ENCODE measurements around the gene ZBP1. TPM values are rescaled to one million over a fixed set of nuclear protein-coding genes. Genes with fewer than 3 reads are reported as not detected.
A peak's percentile ranks its signal among the peaks of the same experiment; 100 is the strongest.

The ZBP1 gene
- total RNA-seq, 1 donor from 2014 or later, result not detected

- DNase-seq, result no peak
- intact Hi-C loops (cut with DNase I), result no loop called here
- ATAC-seq (ENCODE audit: poor library complexity), result no peak
These were observed 3.9 kb upstream of the ZBP1 start for GRCh38 chr20:57624124-57624523.

GRCh38 chr20:57622579-57623381 is 2.6 kb upstream of the ZBP1 start:
- intact Hi-C loops (cut with DNase I), result no loop called here
- DNase-seq (peak; percentile 69), ATAC-seq (ENCODE audit: poor library complexity) (peak; percentile 57)

- DNase-seq (no peak), ATAC-seq (ENCODE audit: poor library complexity) (no peak)
- intact Hi-C loops (cut with DNase I), result no loop called here
These were observed 2.0 kb upstream of the ZBP1 start for GRCh38 chr20:57622201-57622570.

GRCh38 chr20:57621421-57622200 is 1.4 kb upstream of the ZBP1 start:
- ATAC-seq (ENCODE audit: poor library complexity) (no peak), DNase-seq (no peak)
- intact Hi-C loops (cut with DNase I), result no loop called here

- ATAC-seq (ENCODE audit: poor library complexity) (no peak), DNase-seq (no peak)
- intact Hi-C loops (cut with DNase I), result no loop called here
These were observed 773 bp upstream of the ZBP1 start for GRCh38 chr20:57620999-57621398.

GRCh38 chr20:57619051-57619831 is 985 bp downstream of the ZBP1 start:
- intact Hi-C loops (cut with DNase I), result no loop called here
- DNase-seq (peak; percentile 79), ATAC-seq (ENCODE audit: poor library complexity) (peak; percentile 56)

GRCh38 chr20:57618764-57619050 is 1.5 kb downstream of the ZBP1 start:
- ATAC-seq (ENCODE audit: poor library complexity) (no peak), DNase-seq (no peak)
- intact Hi-C loops (cut with DNase I), result no loop called here

- DNase-seq, result no peak
- intact Hi-C loops (cut with DNase I), result no loop called here
- peak; percentile 13 for ATAC-seq (ENCODE audit: poor library complexity)
These were observed 2.0 kb downstream of the ZBP1 start for GRCh38 chr20:57618091-57618763.

- no peak for ATAC-seq (ENCODE audit: poor library complexity)
- intact Hi-C loops (cut with DNase I), result no loop called here
- no peak for DNase-seq
These were observed 3.0 kb downstream of the ZBP1 start for GRCh38 chr20:57617079-57617795.

- DNase-seq, result no peak
- ATAC-seq (ENCODE audit: poor library complexity), result no peak
- intact Hi-C loops (cut with DNase I), result no loop called here
These were observed 3.9 kb downstream of the ZBP1 start for GRCh38 chr20:57616143-57616951.

GRCh38 chr20:57615445-57615811 is 4.8 kb downstream of the ZBP1 start:
- no peak for ATAC-seq (ENCODE audit: poor library complexity)
- no peak for DNase-seq
- intact Hi-C loops (cut with DNase I), result no loop called here

GRCh38 chr20:57614490-57615444 is 5.5 kb downstream of the ZBP1 start:
- DNase-seq (no peak), ATAC-seq (ENCODE audit: poor library complexity) (no peak)
- intact Hi-C loops (cut with DNase I), result no loop called here

GRCh38 chr20:57613481-57613921 is 6.7 kb downstream of the ZBP1 start:
- no peak for DNase-seq
- intact Hi-C loops (cut with DNase I), result no loop called here

GRCh38 chr20:57612916-57613315 is 7.3 kb downstream of the ZBP1 start:
- no peak for DNase-seq
- intact Hi-C loops (cut with DNase I), result no loop called here
- ATAC-seq (ENCODE audit: poor library complexity), result no peak

More at GRCh38 chr20:57613481-57613921, 6.7 kb downstream of the ZBP1 start:
- no peak for ATAC-seq (ENCODE audit: poor library complexity)

GRCh38 chr20:57612436-57612835 is 7.8 kb downstream of the ZBP1 start:
- intact Hi-C loops (cut with DNase I), result no loop called here
- ATAC-seq (ENCODE audit: poor library complexity), result no peak
- no peak for DNase-seq

GRCh38 chr20:57611586-57612311 is 8.5 kb downstream of the ZBP1 start:
- intact Hi-C loops (cut with DNase I), result no loop called here
- peak; percentile 76 for ATAC-seq (ENCODE audit: poor library complexity)
- peak; percentile 68 for DNase-seq

Data from Right ventricle myocardium superior (tissue), 1 donor.